Endothelial cell (in vitro differentiated cells): ENCODE data around the gene RHOJ. TPM values are rescaled to one million over a fixed set of nuclear protein-coding genes. Genes with fewer than 3 reads are reported as not detected.
A peak's percentile ranks its signal among the peaks of the same experiment; 100 is the strongest.

ENCODE experiments used
- DNase-seq: peaks from one replicate; pipeline ENCODE4 v3.0.0; 2021; ENCODE audit warnings: low spot score
- H3K27ac Mint-ChIP-seq: one replicate; pipeline ENCODE4 v1.8.0; 2021; ENCODE audit warnings: mixed read lengths, inconsistent platforms; ENCODE audit not compliant: unreplicated experiment
- H3K27me3 Mint-ChIP-seq: one replicate; pipeline ENCODE4 v1.8.0; 2021; ENCODE audit warnings: mild to moderate bottlenecking, moderate library complexity, mixed read lengths, inconsistent platforms; ENCODE audit not compliant: unreplicated experiment
- H3K36me3 Mint-ChIP-seq: one replicate; pipeline ENCODE4 v1.8.0; 2021; ENCODE audit warnings: mild to moderate bottlenecking, low read depth, mixed read lengths, inconsistent platforms; ENCODE audit not compliant: unreplicated experiment
- H3K4me1 Mint-ChIP-seq: one replicate; pipeline ENCODE4 v1.8.0; 2021; ENCODE audit warnings: mild to moderate bottlenecking, mixed read lengths, inconsistent platforms; ENCODE audit not compliant: unreplicated experiment
- H3K4me3 Mint-ChIP-seq: one replicate; pipeline ENCODE4 v1.8.0; 2021; ENCODE audit warnings: mild to moderate bottlenecking, mixed read lengths, inconsistent platforms; ENCODE audit not compliant: unreplicated experiment
- H3K9me3 Mint-ChIP-seq: one replicate; pipeline ENCODE4 v1.8.0; 2021; ENCODE audit warnings: mixed read lengths, inconsistent platforms; ENCODE audit not compliant: unreplicated experiment
- CTCF ChIP-seq: fragments of 200-600 bp; sonication (generic); IDR thresholded peaks from one replicate; pipeline ENCODE4 v1.5.0; 2021; ENCODE audit warnings: antibody characterized with exemption; ENCODE audit not compliant: unreplicated experiment
- total RNA-seq: library from RNA; stranded (reverse); fragmentation: NEBNext Ultra II Directional; extraction: Animal tissue kit (Norgen Biotek cat#: 25700); gene quantifications from one replicate; pipeline ENCODE4 v1.2.1, GENCODE V29; 2021; ENCODE audit not compliant: unreplicated experiment

RHOJ gene
- total RNA-seq, 1 donor from 2014 or later, result 266 TPM

GRCh38 chr14:63228217-63228616 is 24.0 kb downstream of the RHOJ start:
- Mint-ChIP-seq H3K9me3 (no peaks in the 10 kb centered on the region), H3K4me1 (peaks cover 44% of the 10 kb centered on the region), H3K36me3 (peaks cover 58% of the 10 kb centered on the region), H3K27me3 (peaks cover 2% of the 10 kb centered on the region), H3K4me3 (no peak overlapping the region), H3K27ac (no peak overlapping the region)
- TF ChIP-seq CTCF, result no peak
- no peak for DNase-seq

DNA sequence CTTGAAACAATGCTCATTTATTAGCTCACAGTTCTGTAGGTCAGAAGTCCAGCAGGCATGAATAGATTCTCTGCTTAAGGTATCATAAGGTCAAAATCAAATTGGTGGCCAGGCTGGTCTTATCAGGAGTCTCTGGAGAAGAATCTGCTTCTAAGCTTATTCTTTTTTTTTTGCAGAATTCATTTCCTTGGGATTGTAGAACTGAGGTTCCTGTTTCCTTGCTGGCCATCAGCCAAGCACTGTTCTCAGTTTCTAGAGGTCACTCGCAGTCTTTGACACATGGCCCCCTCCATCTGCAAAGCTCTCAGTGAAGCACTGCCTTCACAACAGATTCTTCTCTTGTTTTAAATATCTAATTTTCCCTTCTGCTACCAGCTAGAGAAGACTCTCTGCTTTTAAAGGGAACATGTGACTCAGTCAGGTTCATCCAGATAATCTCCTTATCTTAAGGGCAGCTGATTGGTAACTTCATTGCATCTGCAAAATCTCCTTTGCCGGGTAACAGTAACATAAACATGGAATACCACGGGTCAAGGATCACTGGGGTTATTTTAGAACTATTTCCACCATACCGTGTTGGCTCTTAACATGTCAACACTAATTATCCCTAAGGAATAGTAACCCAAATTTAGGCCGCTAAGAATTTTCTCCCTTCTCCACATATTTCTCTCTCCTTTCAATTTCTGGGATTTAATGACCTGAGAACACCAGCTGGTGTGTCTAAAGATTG is 25.3 kb downstream of the RHOJ start:
- no peaks in the 10 kb centered on the region for H3K9me3 Mint-ChIP-seq
- H3K4me1 Mint-ChIP-seq, result peaks cover 44% of the 10 kb centered on the region
- TF ChIP-seq CTCF, result no peak
- no peak overlapping the region for H3K27ac Mint-ChIP-seq
- DNase-seq, result no peak
- H3K27me3 Mint-ChIP-seq, result peaks cover 6% of the 10 kb centered on the region
- peak overlapping the region; percentile 39 for H3K4me3 Mint-ChIP-seq
- peaks cover 63% of the 10 kb centered on the region for H3K36me3 Mint-ChIP-seq

DNA sequence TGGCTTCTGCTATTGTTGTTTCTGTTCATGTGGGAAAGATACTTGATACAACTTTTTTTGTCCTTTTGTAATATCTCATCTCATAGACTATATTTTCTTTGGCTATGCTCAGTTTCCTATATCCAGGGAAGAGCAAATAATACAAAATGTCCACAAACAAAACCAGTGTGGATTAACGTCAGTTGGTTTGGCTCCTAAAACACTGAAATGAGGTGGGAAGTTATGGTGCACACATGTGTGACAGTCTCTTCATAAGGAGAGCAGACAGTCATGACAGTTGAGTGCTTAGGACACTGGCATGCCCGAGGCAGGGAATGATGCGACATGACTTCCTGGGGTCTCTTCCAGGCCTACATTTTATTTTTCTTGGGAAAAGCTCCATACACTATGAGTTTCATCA is 27.5 kb downstream of the RHOJ start:
- peaks cover 45% of the 10 kb centered on the region for H3K4me1 Mint-ChIP-seq
- TF ChIP-seq CTCF, result no peak
- DNase-seq, result no peak
- H3K4me3 Mint-ChIP-seq, result no peak overlapping the region
- peaks cover 6% of the 10 kb centered on the region for H3K27me3 Mint-ChIP-seq
- peaks cover 64% of the 10 kb centered on the region for H3K36me3 Mint-ChIP-seq
- H3K9me3 Mint-ChIP-seq, result no peaks in the 10 kb centered on the region
- no peak overlapping the region for H3K27ac Mint-ChIP-seq

DNA sequence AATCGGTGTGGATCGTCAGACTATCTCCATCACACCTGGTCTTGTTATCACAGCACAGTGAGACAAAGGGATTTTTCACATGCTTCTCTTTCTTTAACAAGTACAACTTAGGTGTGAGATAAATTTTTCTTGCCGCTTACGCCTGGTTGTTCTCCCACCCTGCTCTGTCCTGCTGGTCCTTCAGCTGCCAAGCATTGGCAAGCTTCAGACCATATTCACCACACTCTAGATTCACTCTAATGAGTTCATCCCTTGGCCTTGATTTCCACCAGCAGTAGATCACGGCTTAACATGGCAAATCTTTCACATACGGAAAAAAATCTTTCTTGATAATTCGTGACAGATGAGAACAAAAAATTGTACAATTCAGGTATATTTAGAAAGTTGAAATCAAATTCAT is 33.5 kb downstream of the RHOJ start:
- no peak for DNase-seq
- H3K27ac Mint-ChIP-seq, result no peak overlapping the region
- H3K27me3 Mint-ChIP-seq, result peaks cover 4% of the 10 kb centered on the region
- H3K4me3 Mint-ChIP-seq, result no peak overlapping the region
- no peaks in the 10 kb centered on the region for H3K9me3 Mint-ChIP-seq
- peaks cover 33% of the 10 kb centered on the region for H3K36me3 Mint-ChIP-seq
- no peak for TF ChIP-seq CTCF
- peaks cover 18% of the 10 kb centered on the region for H3K4me1 Mint-ChIP-seq

DNA sequence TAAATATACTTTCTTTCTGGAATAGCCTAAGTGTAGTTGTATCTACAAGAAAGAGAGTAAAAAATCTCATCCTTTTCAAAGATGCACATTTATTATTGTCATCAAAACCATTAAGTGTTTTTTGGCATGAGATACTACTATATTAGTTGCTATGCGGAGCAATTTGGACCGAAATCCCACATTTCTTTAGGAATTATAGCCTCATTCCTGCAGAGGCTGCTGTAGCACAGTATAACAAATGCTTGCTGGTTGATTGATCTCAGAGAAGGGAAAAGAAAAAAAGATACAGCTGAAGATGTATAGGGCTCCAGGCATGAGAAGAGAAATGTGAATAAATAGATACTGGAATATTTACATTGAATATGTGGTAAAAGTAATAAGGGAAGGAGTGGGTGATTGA is 36.0 kb downstream of the RHOJ start:
- Mint-ChIP-seq H3K4me3 (no peak overlapping the region), H3K4me1 (peaks cover 9% of the 10 kb centered on the region), H3K27me3 (no peaks in the 10 kb centered on the region), H3K36me3 (peaks cover 25% of the 10 kb centered on the region), H3K9me3 (no peaks in the 10 kb centered on the region), H3K27ac (peak overlapping the region; percentile 45)
- no peak for DNase-seq
- no peak for TF ChIP-seq CTCF
